NOMO-1 treated with DMSO at 0.1 percent for 48 hours (cell line): ENCODE results near the gene RAD54L2.
"Not testable (repeated sequence)": the region's sequence is repeated elsewhere in the genome, so short reads cannot be mapped to it uniquely, and the experiment has no call there.

Source experiments
- DNase-seq: peaks from one replicate; lab custom pipeline; 2025; ENCODE audit not compliant: unreplicated experiment; lab: John Stamatoyannopoulos, UW

The RAD54L2 gene

GRCh38 chr3:51538115-51538458 lies 432 bp upstream of the RAD54L2 start:
- DNase-seq, result no peak

- DNase-seq, result peak; percentile 24
Measured at GRCh38 chr3:51539291-51539941, 897 bp downstream of the RAD54L2 start.

- not testable (repeated sequence) for DNase-seq
Measured at GRCh38 chr3:51542596-51542995, 4.1 kb downstream of the RAD54L2 start.

- no peak for DNase-seq
Measured at GRCh38 chr3:51544011-51544775, 5.7 kb downstream of the RAD54L2 start.

- no peak for DNase-seq
Measured at GRCh38 chr3:51547274-51547673, 8.8 kb downstream of the RAD54L2 start.

- DNase-seq, result no peak
Measured at GRCh38 chr3:51549311-51549710, 10.8 kb downstream of the RAD54L2 start.

GRCh38 chr3:51550080-51550819 lies 11.7 kb downstream of the RAD54L2 start:
- DNase-seq, result no peak

- DNase-seq, result no peak
Measured at GRCh38 chr3:51557993-51558392, 19.5 kb downstream of the RAD54L2 start.

- no peak for DNase-seq
Measured at GRCh38 chr3:51559411-51559888, 20.9 kb downstream of the RAD54L2 start.

- DNase-seq, result no peak
Measured at GRCh38 chr3:51559961-51560360, 21.4 kb downstream of the RAD54L2 start.

GRCh38 chr3:51562403-51562802 lies 23.9 kb downstream of the RAD54L2 start:
- DNase-seq, result not testable (repeated sequence)

GRCh38 chr3:51568036-51568435 lies 29.5 kb downstream of the RAD54L2 start:
- DNase-seq, result peak; percentile 78

GRCh38 chr3:51568996-51569395 lies 30.5 kb downstream of the RAD54L2 start:
- DNase-seq, result peak; percentile 4

- no peak for DNase-seq
Measured at GRCh38 chr3:51578238-51578637, 39.7 kb downstream of the RAD54L2 start.

GRCh38 chr3:51580418-51580817 lies 41.9 kb downstream of the RAD54L2 start:
- DNase-seq, result no peak

GRCh38 chr3:51581524-51581923 lies 43.0 kb downstream of the RAD54L2 start:
- DNase-seq, result no peak

- DNase-seq, result no peak
Measured at GRCh38 chr3:51585197-51585596, 46.7 kb downstream of the RAD54L2 start.

GRCh38 chr3:51585871-51586270 lies 47.4 kb downstream of the RAD54L2 start:
- no peak for DNase-seq
